HG02938 (cell line): ENCODE measurements around the gene EPHA3.

Source experiments
- ATAC-seq: cut with Tn5 transposase; IDR thresholded peaks from one replicate; pipeline ENCODE4 v1.9.1; 2021; ENCODE audit warnings: mild to moderate bottlenecking, moderate library complexity; ENCODE audit not compliant: unreplicated experiment

Gene EPHA3

GRCh38 chr3:89434621-89435380 lies 327.4 kb downstream of the EPHA3 start:
- no peak for ATAC-seq

GRCh38 chr3:89436846-89437245 lies 329.4 kb downstream of the EPHA3 start:
- ATAC-seq = no peak

- ATAC-seq = no peak
Observed at GRCh38 chr3:89440386-89440785, 333.0 kb downstream of the EPHA3 start.

GRCh38 chr3:89441141-89441540 lies 333.7 kb downstream of the EPHA3 start:
- ATAC-seq = no peak

- ATAC-seq = no peak
Observed at GRCh38 chr3:89446593-89446992, 339.2 kb downstream of the EPHA3 start.

GRCh38 chr3:89447243-89447642 lies 339.8 kb downstream of the EPHA3 start:
- no peak for ATAC-seq

- no peak for ATAC-seq
Observed at GRCh38 chr3:89449086-89449485, 341.7 kb downstream of the EPHA3 start.

- ATAC-seq = no peak
Observed at GRCh38 chr3:89452066-89452465, 344.6 kb downstream of the EPHA3 start.

GRCh38 chr3:89455240-89455639 lies 347.8 kb downstream of the EPHA3 start:
- ATAC-seq = no peak

- no peak for ATAC-seq
Observed at GRCh38 chr3:89467898-89468363, 360.5 kb downstream of the EPHA3 start.

- no peak for ATAC-seq
Observed at GRCh38 chr3:89472101-89472500, 364.7 kb downstream of the EPHA3 start.

GRCh38 chr3:89474333-89475130 lies 367.1 kb downstream of the EPHA3 start:
- ATAC-seq = no peak

- ATAC-seq = no peak
Observed at GRCh38 chr3:89488800-89489580, 381.6 kb downstream of the EPHA3 start.

- no peak for ATAC-seq
Observed at GRCh38 chr3:89490129-89490528, 382.7 kb downstream of the EPHA3 start.

- ATAC-seq = no peak
Observed at GRCh38 chr3:89494734-89495133, 387.3 kb downstream of the EPHA3 start.

- ATAC-seq = no peak
Observed at GRCh38 chr3:89503891-89504391, 396.5 kb downstream of the EPHA3 start.

GRCh38 chr3:89504432-89504831 lies 397.0 kb downstream of the EPHA3 start:
- ATAC-seq = no peak

- no peak for ATAC-seq
Observed at GRCh38 chr3:89506462-89507103, 399.2 kb downstream of the EPHA3 start.

GRCh38 chr3:89521328-89521727 lies 413.9 kb downstream of the EPHA3 start:
- ATAC-seq = no peak

GRCh38 chr3:89522155-89522554 lies 414.7 kb downstream of the EPHA3 start:
- no peak for ATAC-seq

GRCh38 chr3:89525609-89526008 lies 418.2 kb downstream of the EPHA3 start:
- ATAC-seq = no peak
